ENCODE measurements around the gene CDKN1C.

GRCh38 chr11:2921742-2922493 is 36.3 kb upstream of the CDKN1C start:
- no peak for TF ChIP-seq CTCF (IDR thresholded peaks at IDR 0.05)
- TF ChIP-seq ELF1 (IDR thresholded peaks at IDR 0.05), result no peak
- TF ChIP-seq TAF1 (IDR thresholded peaks at IDR 0.05; ENCODE audit: borderline replicate concordance, low read depth, low read length), result no peak
- TF ChIP-seq GABPA (IDR thresholded peaks at IDR 0.05; ENCODE audit: low read depth), result no peak
- TF ChIP-seq RFX5 (IDR thresholded peaks at IDR 0.05; ENCODE audit: low read length), result no peak

Measured in SK-N-SH (cell line).